NCI-H526 treated with DMSO at 0.1 percent for 48 hours (cell line): Measurements from ENCODE around the gene C1orf116.

ENCODE experiments used
- DNase-seq: peaks from one replicate; lab custom pipeline; 2025; lab: John Stamatoyannopoulos, UW

Gene C1orf116

DNA sequence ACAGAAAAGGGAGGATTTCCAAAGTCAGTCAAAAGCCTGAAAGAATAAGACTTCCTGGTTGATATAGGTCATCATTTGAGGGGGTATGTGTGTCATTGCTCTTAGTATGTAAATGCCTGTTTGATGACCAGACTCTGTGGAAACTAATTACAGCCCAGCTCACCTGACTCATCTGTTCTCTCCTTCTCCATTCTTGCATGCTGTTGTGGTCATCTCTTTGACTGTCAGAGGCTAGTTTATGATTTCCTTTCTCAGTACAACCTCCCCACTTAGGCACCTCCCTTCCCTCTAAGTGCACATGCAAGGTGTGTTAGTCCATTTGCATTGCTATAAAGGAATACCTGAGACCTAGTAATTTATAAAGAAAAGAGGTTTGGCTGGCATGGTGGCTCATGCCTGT is 2.4 kb upstream of the C1orf116 start:
- no peak for DNase-seq

DNA sequence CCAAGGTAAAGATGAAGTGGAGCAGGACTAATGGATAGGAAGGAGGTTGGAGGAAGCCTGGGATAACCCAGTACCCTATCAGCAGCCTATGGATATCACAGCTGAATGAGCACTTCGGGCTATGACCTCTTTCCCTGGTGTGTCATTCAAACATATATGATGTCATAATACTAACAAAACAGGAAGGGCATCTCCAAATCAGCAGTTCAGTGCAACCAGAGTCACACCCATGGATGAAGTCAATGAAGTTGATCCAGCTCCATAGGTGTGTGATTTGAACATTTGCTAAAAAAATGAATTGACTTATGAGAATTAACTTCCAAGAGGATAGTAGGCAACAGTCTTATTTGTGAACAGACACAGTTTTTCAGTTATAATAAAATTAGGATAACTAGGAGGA is 1.7 kb upstream of the C1orf116 start:
- DNase-seq, result no peak

DNA sequence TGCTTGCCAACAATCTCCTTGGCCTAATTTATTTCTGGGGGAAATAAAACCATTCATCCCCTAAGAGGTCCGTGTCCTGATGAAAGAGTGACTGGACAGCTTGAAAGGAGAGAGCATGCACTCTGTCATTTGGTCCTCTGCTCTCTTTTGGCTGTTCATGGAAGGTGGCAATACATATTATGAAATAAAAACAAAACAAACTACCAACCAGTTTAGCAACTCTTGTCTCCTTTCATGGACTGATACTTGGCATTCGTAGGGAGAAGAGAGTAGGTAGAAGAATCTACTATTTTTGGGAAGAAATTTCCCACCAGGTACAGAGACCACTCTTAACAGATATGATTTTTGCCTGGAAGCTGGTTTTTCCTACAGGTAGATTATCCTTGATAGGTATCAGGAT is 746 bp upstream of the C1orf116 start:
- DNase-seq, result no peak

DNA sequence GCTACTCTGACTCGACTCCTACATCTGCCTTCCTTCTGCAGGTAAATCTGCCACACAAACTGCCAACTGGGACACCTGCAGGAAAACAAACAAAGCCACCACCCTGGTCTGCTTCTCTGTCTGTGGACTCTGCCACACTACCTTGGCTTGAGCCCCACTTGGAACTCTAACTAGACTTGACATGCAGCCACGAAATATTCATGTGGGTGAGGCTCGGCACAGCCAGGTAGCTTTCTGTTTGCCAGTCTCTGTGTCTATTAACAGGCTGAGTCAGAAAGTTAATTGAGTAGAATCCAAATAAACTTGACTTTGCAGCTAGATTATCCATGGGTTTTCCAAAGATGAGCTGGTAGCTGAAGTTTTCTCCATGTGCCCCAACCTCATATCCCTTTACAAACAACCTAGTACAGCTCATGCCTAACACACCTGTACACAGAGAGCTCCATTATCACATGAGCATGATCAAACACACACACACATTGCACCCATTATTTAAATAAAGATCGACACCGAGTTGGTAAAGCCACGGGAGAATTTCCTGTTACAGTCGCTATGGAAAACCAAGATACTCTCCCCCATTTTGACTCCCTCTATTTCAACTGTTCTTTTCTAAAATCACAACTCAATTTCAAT is 808 bp downstream of the C1orf116 start:
- DNase-seq, result no peak

DNA sequence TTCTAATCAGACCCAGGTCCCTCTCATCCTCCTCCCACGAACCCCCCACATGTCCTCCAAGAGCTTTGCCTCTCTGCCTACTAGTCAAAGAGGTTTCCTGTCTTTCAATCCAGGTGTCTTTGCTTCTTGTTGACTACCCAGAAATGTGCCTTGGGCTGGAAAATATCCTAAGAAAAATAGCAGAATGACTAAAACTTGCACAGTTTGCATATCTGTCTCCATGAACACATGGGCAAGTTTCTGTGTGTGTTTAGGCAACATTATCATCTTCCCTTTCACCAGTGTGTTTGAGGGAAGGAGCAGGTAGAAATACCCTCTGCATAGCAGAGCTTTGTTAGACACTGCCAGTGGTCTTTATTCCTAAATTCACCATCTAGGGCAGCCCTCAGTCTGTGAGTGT is 1.5 kb downstream of the C1orf116 start:
- DNase-seq, result no peak

DNA sequence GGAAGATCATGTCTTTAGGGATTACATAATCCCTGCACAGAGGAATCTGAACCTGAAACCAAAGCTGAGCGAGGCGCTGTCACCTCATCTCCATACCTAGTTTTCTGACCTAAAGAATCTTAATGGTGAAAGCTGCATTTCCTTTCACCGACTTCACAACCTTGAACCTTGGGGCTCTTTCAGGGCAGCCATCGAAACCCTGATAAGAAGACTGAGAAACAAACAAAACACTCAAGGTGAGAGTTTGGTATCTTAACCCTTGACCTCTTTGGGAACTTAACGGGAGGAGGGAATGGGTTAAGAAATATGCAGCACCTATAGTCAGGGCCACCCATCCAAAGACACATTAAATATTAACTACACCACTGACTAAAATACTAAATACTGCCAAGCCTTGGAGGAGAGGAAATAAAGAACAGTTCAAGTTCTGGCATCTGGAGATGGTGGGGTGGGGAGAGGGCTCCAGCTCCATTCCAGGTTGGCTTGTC is 2.0 kb downstream of the C1orf116 start:
- no peak for DNase-seq

DNA sequence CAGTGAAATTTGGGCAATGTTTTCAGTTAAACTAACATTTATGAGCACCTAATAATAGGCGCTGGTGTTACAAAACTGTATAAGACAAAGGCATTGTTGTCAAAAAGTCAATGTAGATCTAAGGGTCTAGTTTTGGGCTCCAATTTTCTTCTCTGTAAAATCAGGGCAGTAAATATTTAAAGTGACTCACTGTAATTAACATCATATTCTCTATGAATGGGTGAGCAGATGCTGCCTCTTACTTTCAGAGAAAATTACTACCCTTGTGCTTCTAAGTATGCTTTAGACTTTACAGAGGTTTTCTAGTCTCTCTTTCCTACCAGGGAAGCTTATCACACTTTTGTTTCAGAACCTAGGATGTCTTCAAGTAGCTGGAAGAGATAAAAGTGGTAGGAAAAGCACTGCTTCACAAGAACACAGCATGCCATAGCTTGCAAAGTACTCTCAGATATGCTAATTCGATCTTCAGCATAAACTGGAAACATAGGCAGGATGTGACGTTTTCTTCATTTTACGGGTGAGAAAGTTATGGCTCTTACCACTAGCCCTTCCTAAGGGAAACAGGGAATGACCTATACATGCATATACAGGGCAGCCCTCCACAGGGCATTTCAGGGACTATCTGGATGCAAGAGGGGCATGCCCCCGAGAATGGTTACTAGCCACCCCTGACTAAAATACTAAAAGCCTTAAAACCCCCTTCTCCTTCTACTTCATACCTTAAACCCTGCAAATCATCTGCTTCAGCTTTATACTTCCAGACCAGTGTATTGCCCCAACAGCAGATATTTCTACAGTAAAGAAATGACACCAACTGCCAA is 2.6 kb downstream of the C1orf116 start:
- no peak for DNase-seq

DNA sequence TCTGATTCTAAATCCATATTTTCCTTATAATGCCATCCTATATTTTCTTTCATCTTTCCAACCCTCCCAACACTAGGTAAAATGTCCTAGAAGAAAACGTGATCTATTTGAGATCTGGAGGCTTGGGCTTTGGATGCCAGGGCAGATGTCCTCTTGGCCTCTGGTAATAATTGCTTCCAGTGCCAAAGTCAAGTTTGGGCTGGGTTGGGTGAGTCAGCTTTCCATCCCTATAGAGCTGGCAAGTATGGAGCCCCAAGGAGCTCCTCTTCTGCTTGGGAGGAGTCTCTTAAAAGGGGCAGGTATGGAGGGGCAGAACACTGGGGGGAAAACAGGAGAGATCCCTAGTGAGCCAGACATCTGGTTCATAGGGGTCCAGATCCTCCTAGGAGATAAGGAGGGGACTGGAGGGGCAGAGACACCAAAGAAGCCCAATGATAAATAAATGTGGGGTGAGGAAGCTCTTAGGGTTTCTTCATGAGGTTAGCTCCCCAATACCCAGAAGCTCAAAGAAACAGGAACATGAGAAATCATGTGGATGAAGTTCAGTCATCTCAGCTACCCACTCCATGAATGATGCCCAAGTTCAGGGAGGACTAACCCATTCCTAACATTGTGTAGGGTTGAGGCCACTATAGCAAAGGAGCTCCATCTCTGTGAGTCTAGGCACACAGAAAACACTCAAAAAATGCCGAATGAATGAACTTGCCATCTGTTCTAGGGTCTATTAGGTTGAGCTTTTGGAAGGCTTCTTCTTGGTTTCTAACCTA is 3.5 kb downstream of the C1orf116 start:
- no peak for DNase-seq

DNA sequence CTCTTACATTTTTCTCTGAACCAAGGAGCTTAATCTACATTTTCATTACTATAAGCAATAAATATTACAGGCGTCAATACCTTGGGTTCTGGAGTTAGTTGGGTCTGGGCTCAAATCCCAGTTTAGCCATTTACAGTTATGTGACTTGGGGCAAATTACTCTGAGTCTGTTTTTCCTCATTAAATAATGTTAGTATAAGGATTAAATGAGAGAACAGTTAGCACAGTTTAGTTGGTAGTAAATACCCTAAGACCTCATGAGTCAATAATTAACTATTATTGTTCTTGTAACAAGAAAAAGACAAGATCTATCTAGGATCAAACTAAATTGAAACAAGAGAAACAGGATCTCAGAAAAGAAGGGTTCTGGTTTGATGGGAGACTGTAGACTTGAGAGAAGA is 4.6 kb downstream of the C1orf116 start:
- DNase-seq, result no peak

DNA sequence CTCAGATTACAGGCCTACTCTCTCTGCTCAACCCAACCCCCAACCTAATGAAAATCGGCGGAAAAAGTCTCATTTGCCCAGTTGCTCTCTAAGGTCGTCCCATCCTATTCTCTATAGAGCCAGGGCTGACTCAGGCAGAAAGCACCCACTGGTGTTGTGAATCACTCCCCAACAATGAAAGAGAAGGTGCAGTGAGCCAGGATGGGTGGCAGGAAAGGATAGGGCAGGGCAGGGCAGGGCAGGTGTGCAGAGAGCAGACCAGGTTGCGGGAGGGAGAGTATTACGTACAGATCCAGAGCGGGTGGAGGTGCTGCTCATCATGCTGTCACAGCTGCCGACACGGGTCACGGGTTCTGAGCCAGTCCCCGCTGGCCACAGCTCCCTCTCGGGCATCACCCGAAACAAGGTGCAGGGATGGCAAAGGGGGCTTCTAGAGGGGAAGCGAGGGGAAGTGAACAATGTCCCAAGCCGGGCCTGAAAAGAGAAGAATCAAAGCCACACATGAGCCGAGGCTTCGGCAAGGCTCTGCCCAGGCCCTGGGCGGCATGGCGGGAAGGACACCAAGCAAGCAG is 5.3 kb downstream of the C1orf116 start:
- no peak for DNase-seq

DNA sequence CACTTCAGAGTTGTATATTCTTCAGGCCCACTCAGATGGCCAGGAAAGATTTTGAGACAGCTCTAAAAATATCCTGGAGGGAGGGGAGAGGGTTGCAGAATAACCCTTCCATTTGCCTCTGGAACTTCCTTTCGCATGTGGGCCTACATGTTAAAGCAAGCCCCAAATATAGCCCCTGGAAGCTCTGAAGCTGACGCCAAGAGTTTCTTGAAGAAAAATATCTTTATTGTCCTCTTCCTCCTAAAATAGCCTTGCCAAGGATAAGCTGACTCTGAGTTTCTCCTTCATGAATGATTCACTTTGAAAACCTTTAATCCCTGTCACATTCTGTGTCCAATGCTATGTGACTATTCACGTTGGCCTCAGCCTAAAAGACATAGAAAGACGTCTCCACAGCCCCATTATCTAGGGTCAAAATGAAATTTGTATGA is 6.4 kb downstream of the C1orf116 start:
- no peak for DNase-seq

DNA sequence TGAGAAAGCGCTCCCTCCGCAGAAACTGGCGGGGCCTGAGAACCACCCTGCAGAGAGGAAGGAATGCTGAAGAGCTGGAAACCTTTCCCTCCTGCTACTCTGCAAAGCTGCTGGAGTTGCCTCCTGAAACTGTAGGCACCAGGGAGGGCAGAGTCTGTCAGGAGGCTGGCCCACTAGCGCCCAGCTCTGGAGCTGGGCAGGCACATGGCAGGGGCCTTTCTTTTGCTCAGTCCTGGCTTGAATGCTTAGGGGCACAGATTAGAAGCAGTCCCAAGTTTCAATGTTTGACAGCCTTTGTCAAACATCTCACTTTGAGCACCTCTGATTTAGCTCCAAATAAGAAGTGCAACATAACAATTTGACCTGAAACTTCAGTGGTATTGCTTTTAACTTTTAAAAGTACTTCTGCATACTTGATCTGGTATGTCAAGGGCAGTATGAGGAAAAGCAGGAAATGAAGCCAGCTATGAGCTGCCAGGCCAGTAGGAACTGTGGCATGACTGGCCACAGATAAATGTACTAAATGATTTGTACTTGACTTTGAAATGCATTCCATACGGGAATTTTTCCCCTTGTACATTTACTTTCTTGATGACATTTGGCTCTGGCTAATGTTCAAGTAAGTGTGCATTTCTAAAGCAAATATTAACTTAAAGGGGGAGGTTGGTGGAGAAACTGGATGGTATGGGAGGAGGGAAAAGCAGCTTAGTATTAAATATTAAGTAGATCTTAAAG is 7.2 kb downstream of the C1orf116 start:
- DNase-seq, result no peak

DNA sequence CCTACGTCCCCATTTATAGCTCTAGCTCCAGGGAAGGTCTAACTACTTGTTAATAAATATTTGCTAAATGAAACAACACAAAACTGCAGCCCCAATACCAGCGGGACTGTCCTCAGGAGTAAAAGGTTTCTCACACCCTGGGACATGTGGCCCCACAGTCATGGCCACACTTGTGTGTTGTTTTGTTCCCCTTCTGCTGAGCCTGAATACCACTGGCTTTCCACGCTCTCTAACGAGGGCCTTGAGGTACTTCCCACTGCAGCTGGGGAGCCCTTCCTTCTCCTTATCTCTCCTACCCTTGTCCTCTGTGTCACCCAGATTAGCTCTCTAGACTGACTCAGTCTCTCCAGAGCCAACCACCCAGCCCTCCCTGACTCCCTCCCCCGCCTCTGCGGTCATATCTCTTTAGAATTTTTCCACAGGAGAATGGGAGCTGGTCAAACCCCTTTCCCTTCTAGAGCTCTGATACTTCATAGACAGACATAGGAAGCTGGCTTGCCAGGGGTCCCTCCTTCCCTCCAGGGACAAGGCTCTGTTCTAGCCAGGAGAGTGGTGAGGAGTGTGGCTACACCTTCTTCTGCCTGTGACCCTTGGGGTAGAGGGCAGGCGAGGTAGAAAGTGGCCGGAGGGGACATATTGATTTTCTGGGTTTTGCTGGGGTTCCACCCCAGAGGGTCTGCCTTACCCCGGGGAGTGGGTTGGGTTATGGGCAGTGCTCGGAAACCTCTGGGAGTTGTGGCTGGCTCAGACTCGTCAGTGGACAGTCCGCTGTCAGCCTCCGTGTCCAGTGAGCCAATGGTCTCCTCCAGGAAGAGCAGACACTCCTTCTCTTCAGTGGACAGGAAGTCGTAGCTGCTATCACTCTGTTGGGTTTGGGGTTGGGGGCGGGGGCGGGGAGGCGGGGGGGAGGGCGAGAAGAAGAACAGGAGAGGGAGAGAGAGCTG is 8.1 kb downstream of the C1orf116 start:
- DNase-seq, result no peak

DNA sequence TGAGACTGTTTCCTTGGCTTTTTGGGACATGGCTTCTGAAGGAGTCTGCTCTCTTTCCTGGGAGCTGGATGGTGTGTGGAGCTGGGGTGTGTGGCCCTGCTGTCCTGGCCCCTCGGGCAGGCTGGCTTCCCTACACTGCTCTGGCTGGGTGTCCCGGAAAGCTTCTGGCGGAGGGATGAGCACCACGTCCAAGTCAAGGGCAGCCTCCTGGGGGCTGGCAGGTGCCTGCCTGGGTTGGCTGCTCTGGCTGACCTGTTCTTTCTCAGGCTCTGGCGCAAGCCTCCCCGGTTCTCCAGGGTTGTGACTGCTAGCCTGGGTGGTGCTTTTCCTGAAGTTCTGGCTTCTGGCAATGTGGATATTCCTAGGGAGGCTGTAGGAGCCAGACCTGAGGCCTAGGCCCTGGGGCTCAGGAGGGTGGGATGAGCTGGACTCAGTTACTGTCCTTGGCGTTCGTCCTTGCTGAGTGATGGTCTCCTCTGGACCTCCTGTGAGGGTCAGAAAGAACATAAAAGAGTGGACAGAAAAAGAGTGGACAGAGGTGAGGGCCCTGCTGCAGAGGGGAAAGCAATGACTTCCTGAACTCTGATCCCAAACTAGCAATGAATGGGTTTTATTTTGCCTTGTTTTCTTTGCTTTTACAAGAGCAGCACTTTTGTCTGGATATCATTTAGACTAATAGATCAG is 9.4 kb downstream of the C1orf116 start:
- DNase-seq, result no peak

DNA sequence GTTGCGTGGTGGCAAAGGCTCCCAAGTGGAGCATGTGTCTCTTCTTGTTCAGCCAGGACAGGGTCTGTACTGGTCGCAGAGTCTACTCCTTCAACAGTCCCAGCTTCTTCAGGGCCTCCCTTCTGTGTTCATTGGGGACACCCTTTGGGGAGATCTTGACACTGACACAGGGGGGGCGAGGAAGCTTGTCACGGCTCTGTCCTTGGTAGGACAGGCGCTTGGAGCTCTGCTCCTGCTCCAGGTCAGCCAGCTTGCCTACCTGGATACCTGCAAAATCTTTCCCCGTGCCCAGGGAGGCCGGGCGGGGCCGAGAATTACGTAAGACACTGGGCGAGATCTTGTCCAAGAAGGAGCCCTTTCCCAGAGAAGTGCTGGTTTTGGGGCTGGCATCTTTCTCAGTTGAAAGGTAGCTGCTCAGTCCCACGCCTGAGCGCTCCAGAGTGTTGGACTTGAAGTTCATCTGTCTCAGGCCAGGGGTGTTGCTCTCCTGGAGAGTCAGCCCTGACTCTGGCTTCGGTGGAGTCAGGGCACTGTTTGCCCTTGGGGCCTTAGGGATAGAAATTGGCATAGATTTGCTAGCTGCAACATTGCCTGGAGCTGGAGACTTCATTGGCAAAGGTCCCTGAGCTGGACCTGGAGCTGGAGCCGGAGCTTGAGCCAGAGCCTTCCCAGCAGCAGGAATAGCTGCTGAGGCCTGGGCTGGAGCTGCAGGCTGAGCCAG is 10.5 kb downstream of the C1orf116 start:
- DNase-seq, result no peak

DNA sequence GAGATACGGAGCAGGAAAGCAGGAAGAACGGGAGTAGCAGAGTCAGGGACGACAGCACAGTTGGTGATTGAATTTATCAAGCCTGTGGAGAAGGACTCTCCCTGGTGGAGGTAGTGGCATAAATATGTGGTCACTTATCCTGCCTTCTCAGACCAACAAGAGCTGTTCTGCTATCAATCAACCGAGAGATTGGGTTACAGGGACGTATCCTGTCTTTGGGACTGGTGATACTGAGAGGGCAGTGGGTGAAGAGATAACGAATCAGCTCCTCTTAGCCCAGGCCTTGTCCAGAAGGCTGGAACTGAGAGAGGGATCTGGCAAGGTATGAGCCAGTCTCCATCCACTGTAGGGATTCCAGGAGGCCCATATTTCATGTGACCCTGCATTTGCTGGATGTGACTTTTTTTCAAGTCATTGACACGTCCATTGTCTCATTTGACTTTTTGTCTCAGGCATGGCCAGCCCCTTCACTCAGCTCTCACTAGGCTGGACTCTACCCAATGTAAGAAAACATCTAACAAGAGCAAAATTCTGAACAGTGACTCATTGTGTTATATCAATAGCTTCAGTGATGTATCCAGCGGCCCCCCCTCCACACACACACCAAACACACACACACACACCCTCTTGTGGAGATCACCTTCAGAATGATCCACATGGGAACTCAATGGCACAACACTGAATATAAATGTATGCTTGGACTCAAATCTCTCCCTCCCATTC is 11.3 kb downstream of the C1orf116 start:
- DNase-seq, result no peak

DNA sequence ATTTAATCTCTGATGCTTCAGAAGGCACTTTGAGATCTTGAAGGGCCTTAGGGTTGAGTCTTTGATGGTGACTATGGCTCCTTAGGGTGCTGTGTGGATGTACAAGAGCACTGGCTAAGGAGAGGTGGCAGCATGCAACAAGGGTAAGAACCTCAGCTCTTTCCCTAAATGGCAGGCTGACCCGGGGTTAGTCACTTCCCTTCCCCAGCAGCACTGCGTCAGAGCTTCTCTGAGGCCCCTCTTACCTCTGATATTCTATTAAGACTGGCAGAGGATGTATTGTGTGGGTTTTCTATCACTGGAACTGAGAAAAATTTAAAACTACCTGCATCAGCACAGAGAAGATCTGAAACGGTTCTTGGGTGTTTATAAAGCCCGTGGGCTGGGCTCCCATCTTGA is 11.8 kb downstream of the C1orf116 start:
- DNase-seq, result no peak

DNA sequence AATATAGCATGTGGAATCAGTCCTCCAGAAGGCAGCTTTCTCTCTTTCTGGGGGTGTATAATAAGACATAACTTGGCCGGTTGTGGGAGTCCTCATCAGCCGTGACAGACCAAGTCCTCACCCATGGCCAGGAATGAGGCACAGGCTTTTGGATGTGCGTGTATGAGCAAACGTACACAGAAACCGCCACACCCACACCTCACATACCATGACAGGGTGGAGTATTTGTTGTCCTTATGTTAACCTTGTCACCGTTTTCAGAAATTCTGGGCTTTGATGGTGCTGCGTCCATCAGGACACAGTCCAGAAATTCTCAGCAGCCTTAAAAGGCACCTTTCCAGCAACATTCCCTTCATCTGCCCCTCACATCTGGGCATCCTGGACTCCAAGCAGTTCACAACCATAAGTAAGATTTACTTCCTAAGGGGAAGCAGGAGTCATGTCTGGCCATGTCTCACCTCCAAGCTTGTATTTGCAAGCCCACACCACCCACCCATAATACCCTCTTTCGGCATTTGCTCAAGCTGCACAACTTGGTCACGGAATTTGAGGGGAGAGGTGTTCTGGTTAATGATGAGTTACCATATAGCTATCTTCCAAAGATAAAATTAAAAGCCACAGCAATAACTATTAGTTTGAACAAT is 12.4 kb downstream of the C1orf116 start:
- no peak for DNase-seq
